HCT116 (cell line): ENCODE data around the gene ANTXR2.

ENCODE experiments used
- CTCF ChIP-seq, 3 experiments: fragments of 200-600 bp in 1 of 3; sonication (generic) in 1 of 3; IDR thresholded peaks in 2 of 3; conservative IDR thresholded peaks in 1 of 3; 2 replicates each; pipeline ENCODE4 v1.5.1; 2012 to 2017; ENCODE audit warnings: low read depth in 2 of 3, low read length in 2 of 3, antibody characterized with exemption in 1 of 3, borderline replicate concordance in 1 of 3, control low read depth in 1 of 3, mild to moderate bottlenecking in 1 of 3, mixed read lengths in 1 of 3, mixed run types in 1 of 3, moderate library complexity in 1 of 3; ENCODE audit not compliant: insufficient read depth in 1 of 3
- REST ChIP-seq: IDR thresholded peaks from 2 replicates; pipeline ENCODE4 v1.6.1; 2012; ENCODE audit warnings: low read depth
- ZBTB33 ChIP-seq: IDR thresholded peaks from 2 replicates; pipeline ENCODE4 v1.6.1; 2011; ENCODE audit warnings: mild to moderate bottlenecking, low read length, moderate library complexity; ENCODE audit not compliant: insufficient replicate concordance; ENCODE audit errors: extremely low read depth
- ZFX ChIP-seq: fragments of 450-650 bp; IDR thresholded peaks from 2 replicates; pipeline ENCODE4 v1.6.1; 2017

GRCh38 chr4:80077639-80078038 is 4.6 kb upstream of the ANTXR2 start:
- TF ChIP-seq CTCF (IDR thresholded peaks at IDR 0.05 in 2 of 3, conservative IDR thresholded peaks at IDR 0.05 in 1 of 3; ENCODE audit: borderline replicate concordance in 1 of 3, insufficient read depth in 1 of 3, low read depth in 2 of 3, low read length in 2 of 3) (no peak), ZFX (no peak), REST (no peak), ZBTB33 (no peak)
